Endothelial cell of umbilical vein (primary cell): ENCODE measurements around the gene LIAS.

Source experiments
- CTCF ChIP-seq, 2 donors: IDR thresholded peaks; 1 replicate in 1 of 2; 2 replicates in 1 of 2; pipeline ENCODE4 v1.5.1; 2011; ENCODE audit warnings: low read length in 2 of 2, mild to moderate bottlenecking in 2 of 2, moderate library complexity in 2 of 2, control low read depth in 1 of 2, inconsistent platforms in 1 of 2, low read depth in 1 of 2; ENCODE audit not compliant: insufficient read depth in 1 of 2; ENCODE audit errors: extremely low read depth in 1 of 2
- EZH2 ChIP-seq: IDR thresholded peaks from 2 replicates; pipeline ENCODE4 v1.6.1; 2012; ENCODE audit warnings: borderline replicate concordance, low read depth, mild to moderate bottlenecking, moderate library complexity, low read length, inconsistent platforms; ENCODE audit not compliant: severe bottlenecking
- JUN ChIP-seq: IDR thresholded peaks from 2 replicates; pipeline ENCODE4 v1.6.1; 2011; ENCODE audit warnings: borderline replicate concordance, low read depth; ENCODE audit not compliant: insufficient read length, insufficient read depth
- MAX ChIP-seq: IDR thresholded peaks from 2 replicates; pipeline ENCODE4 v1.6.1; 2011; ENCODE audit not compliant: insufficient read depth, insufficient read length
- POLR2A ChIP-seq: IDR thresholded peaks from 2 replicates; pipeline ENCODE4 v1.6.1; 2012; ENCODE audit warnings: low read depth, mild to moderate bottlenecking, control low read depth, low read length
- POLR2AphosphoS5 ChIP-seq: IDR thresholded peaks from 2 replicates; pipeline ENCODE4 v1.6.1; 2012; ENCODE audit warnings: low read depth, mild to moderate bottlenecking, control low read depth, low read length, moderate library complexity; ENCODE audit not compliant: insufficient read depth

- TF ChIP-seq EZH2 = no peak
- TF ChIP-seq CTCF (IDR thresholded peaks at IDR 0.05; ENCODE audit: extremely low read depth in 1 of 2, insufficient read depth in 1 of 2, low read depth in 1 of 2, low read length in 2 of 2) = peak; percentile 48 to 62
- no peak for TF ChIP-seq POLR2A
- no peak for TF ChIP-seq MAX
- no peak for TF ChIP-seq POLR2AphosphoS5
- TF ChIP-seq JUN = no peak
Measured at GRCh38 chr4:39446842-39447573, 11.8 kb upstream of the LIAS start.
